HUES64 (cell line): ENCODE results near the gene MAGI1.

ENCODE experiments used
- H3K27ac ChIP-seq: 2 replicates; pipeline ENCODE4 v1.7.0; 2013; ENCODE audit warnings: low read depth, low read length, inconsistent platforms
- H3K27me3 ChIP-seq: 2 replicates; pipeline ENCODE4 v1.6.1; 2013; ENCODE audit warnings: mild to moderate bottlenecking, low read length; ENCODE audit not compliant: insufficient read depth
- H3K36me3 ChIP-seq: 2 replicates; pipeline ENCODE4 v1.6.1; 2013; ENCODE audit warnings: mild to moderate bottlenecking, low read length; ENCODE audit not compliant: insufficient read depth
- H3K4me1 ChIP-seq: 2 replicates; pipeline ENCODE4 v1.6.1; 2013; ENCODE audit warnings: mild to moderate bottlenecking, low read length, moderate library complexity; ENCODE audit not compliant: insufficient read depth
- H3K4me3 ChIP-seq: 2 replicates; pipeline ENCODE4 v1.5.1; 2013; ENCODE audit warnings: mild to moderate bottlenecking, low read length, moderate library complexity
- H3K9ac ChIP-seq: 2 replicates; pipeline ENCODE4 v1.6.1; 2013; ENCODE audit warnings: mild to moderate bottlenecking, low read depth, low read length
- H3K9me3 ChIP-seq: 2 replicates; pipeline ENCODE4 v1.6.1; 2013; ENCODE audit warnings: low read depth, low read length; ENCODE audit not compliant: insufficient read depth
- WGBS: fragments of 150-250, 120-280 bp; methylation state at CpG from one replicate; pipeline ENCODE4 v1.1.7; 2013; ENCODE audit warnings: missing lambda C conversion rate; 5-methylcytosine and 5-hydroxymethylcytosine counted together

MAGI1 gene

DNA sequence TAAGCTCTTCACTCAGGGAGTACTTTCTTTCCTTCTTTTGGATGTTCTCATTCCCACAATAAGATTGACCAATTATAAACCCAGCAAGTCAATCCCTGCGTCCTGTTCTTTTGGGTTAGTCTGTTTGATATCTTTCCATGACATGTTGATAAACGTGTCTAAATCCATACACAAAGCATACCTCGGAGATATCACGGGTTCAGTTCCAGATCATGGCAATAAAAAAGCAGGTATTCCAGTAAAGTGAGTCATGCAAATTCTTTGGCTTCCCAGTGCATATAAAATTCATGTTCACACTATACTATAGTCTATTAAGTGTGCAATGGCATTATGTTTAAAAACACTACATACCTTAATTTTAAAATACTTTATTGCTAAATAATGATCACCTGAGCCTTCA lies 667.7 kb downstream of the MAGI1 start:
- Histone ChIP-seq H3K9ac (no peak overlapping the region), H3K27me3 (no peaks in the 10 kb centered on the region), H3K4me3 (no peak overlapping the region), H3K9me3 (no peaks in the 10 kb centered on the region), H3K36me3 (peaks cover 19% of the 10 kb centered on the region), H3K4me1 (no peaks in the 10 kb centered on the region), H3K27ac (no peak overlapping the region)
- 98% methylated on average over 4 of the region's 4 CpGs for WGBS

GRCh38 chr3:65368866-65369265 lies 669.9 kb downstream of the MAGI1 start:
- no peak overlapping the region for H3K4me3 ChIP-seq

DNA sequence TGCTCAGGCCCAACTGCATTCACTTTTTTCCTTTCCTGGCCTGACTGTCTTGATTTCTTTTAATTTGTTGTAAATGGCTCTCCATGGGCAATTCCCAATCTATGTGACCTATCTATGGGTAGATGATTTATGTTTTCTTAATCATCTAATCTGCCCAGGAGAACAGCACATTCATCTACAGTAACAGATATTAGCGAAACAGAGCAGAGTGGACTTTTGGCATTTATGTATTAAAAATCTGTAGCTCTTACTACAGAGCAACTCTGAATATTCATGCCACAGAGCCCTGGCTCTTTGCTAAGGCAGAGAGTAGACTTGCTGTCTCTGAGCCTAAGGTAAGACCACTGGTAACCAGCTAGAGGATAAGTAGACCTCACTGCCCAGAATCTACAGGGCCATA lies 676.0 kb downstream of the MAGI1 start:
- H3K27me3 ChIP-seq = no peaks in the 10 kb centered on the region
- no peak overlapping the region for H3K27ac ChIP-seq
- H3K9me3 ChIP-seq = no peaks in the 10 kb centered on the region
- no peak overlapping the region for H3K4me3 ChIP-seq
- peaks cover 56% of the 10 kb centered on the region for H3K36me3 ChIP-seq
- H3K9ac ChIP-seq = no peak overlapping the region
- WGBS = 100% methylated on average over 1 of the region's 1 CpG
- H3K4me1 ChIP-seq = no peaks in the 10 kb centered on the region

More at GRCh38 chr3:65368866-65369265, 669.9 kb downstream of the MAGI1 start:
- no peak overlapping the region for H3K27ac ChIP-seq
- H3K4me1 ChIP-seq = no peaks in the 10 kb centered on the region
- H3K9me3 ChIP-seq = no peaks in the 10 kb centered on the region
- H3K36me3 ChIP-seq = peaks cover 21% of the 10 kb centered on the region
- no peaks in the 10 kb centered on the region for H3K27me3 ChIP-seq
- no peak overlapping the region for H3K9ac ChIP-seq

DNA sequence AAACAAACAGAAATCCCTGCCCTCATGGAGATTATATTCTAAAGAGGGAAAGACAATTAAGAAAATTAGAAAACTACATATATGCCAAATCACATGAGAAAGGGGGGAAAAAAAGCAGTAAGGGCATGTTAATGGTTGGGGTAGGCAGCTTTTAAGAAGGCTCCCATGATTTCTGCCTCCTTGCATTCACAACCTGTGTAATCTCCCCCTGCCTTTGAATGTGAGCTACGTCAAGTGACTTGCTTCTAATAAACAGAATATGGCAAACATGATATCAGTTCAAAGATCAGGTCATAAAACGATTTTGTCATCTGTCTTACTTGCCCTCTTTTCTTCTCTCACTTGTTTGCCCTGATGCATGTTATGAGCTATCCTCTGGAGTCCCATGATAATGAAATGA lies 677.3 kb downstream of the MAGI1 start:
- H3K27ac ChIP-seq = no peak overlapping the region
- H3K9me3 ChIP-seq = no peaks in the 10 kb centered on the region
- no peak overlapping the region for H3K4me3 ChIP-seq
- 97% methylated on average over 2 of the region's 2 CpGs for WGBS
- no peak overlapping the region for H3K9ac ChIP-seq
- H3K36me3 ChIP-seq = peaks cover 59% of the 10 kb centered on the region
- H3K4me1 ChIP-seq = no peaks in the 10 kb centered on the region
- no peaks in the 10 kb centered on the region for H3K27me3 ChIP-seq

DNA sequence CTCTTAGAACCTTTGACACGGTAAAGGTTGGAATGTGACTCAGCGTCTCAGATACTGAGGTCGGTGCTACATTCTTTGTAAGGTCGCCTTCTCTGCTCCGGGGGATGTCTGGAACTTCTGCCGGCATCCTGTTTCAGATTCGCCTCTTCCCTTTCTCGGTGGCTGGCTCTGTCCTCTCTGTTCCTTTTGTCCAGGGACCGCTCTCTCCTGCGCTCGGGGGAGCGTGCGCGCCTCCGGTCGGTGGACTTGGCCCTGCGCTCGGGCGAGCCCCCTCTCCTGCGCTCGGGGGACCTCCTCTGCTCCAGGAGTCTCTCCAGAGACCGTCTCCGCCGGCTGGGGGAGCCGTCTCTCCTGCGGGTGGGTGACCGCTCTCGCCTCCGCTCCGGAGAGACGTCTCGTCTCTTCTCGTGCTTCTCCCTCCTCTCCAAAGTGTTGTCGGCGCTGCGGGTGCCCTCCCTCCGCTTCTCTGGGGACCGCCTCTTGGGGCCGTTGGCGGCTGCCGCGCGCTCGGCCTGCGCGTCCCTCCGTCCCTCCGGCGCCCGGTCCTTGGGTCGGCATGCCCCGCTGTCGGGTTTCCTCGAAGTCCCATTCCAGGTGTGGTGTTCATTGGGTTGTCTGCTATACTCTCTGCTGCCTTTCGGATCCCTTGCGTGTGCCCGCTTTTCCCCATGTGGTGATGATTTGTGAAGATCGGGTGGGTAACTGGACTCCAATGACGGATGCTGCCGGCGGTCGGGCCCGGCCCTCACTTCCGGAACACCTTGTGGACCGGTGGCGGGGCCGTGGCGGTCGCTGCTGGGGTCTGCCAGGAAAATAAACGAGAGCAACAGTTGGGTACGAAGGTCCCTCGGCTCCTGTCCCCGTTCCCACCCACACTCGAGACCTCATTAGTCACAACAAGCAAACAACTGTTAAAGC lies 682.1 kb downstream of the MAGI1 start:
- Histone ChIP-seq H3K4me1 (no peaks in the 10 kb centered on the region), H3K9ac (no peak overlapping the region), H3K27me3 (no peaks in the 10 kb centered on the region), H3K9me3 (no peaks in the 10 kb centered on the region), H3K36me3 (peaks cover 32% of the 10 kb centered on the region), H3K4me3 (no peak overlapping the region), H3K27ac (no peak overlapping the region)
- 95% methylated on average over 74 of the region's 74 CpGs for WGBS

GRCh38 chr3:65354880-65355279 lies 683.8 kb downstream of the MAGI1 start:
- 95% methylated on average over 4 of the region's 4 CpGs for WGBS
- Histone ChIP-seq H3K27ac (no peak overlapping the region), H3K36me3 (peaks cover 15% of the 10 kb centered on the region), H3K4me3 (no peak overlapping the region), H3K27me3 (no peaks in the 10 kb centered on the region), H3K9ac (no peak overlapping the region), H3K9me3 (no peaks in the 10 kb centered on the region), H3K4me1 (no peaks in the 10 kb centered on the region)

- WGBS = 86% methylated on average over 2 of the region's 2 CpGs
- Histone ChIP-seq H3K9ac (no peak overlapping the region), H3K36me3 (peaks cover 9% of the 10 kb centered on the region; the same call in 1 of the 2 replicates), H3K4me3 (no peak overlapping the region), H3K9me3 (no peaks in the 10 kb centered on the region), H3K4me1 (no peaks in the 10 kb centered on the region; the same call in 1 of the 2 replicates), H3K27ac (no peak overlapping the region), H3K27me3 (no peaks in the 10 kb centered on the region)
Measured at GRCh38 chr3:65352951-65353350, 685.8 kb downstream of the MAGI1 start.

DNA sequence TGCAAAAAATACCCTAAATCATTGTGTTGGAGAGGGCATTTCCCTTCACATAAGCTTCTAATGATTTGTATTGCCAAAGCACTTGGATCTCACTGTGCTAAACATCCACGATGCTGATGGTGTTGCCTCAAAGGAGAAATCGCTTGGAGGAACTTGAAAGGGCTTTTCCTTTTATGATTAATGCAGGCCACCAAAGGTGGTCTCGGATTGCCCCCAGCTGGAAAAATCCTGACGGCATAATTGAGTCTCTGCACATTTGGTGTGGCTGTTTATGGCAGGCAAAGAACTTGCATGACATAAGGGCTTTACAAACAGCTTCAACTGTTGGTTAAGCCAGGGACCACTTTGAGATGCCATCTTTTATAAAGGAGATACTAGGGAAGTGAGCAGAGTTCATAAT lies 687.0 kb downstream of the MAGI1 start:
- H3K36me3 ChIP-seq = peaks cover 8% of the 10 kb centered on the region; the same call in 1 of the 2 replicates
- no peak overlapping the region for H3K27ac ChIP-seq
- no peaks in the 10 kb centered on the region for H3K27me3 ChIP-seq
- H3K4me1 ChIP-seq = no peaks in the 10 kb centered on the region; the same call in 1 of the 2 replicates
- no peak overlapping the region for H3K9ac ChIP-seq
- H3K9me3 ChIP-seq = no peaks in the 10 kb centered on the region
- WGBS = 90% methylated on average over 4 of the region's 4 CpGs
- H3K4me3 ChIP-seq = no peak overlapping the region

DNA sequence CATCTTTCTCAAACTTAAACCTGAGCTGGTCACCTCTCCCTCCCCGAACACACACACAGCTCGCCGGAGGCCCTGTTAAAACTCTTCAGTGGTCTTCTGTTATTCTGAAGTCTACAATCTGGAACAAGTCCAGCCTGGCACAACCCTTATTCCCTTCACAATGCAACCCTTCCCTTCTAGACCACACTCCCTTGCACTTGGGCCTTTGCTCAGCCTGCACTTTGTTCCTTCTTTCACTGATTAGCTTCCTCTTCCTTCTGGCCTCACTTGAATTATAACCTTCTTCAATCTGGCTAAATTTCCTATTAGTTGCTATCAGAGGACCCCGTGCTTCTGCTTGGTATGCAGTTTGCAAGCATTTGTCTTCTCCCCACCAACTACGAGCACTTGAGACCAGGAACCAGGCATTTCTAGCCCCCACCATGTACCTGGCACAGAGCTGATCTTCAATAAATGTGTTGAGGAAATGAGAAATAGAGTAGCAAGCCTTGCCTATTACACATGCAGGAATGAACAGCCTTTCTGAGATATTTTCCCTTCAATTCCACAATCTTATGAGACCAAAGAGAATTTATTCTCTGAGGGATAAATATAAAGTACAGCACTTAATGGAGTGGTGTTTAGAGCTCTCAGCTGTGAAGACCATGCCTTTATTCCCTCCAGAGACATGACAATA lies 687.8 kb downstream of the MAGI1 start:
- Histone ChIP-seq H3K4me3 (no peak overlapping the region), H3K4me1 (no peaks in the 10 kb centered on the region; the same call in 1 of the 2 replicates), H3K27ac (no peak overlapping the region), H3K27me3 (no peaks in the 10 kb centered on the region), H3K36me3 (0 out of 2 replicates have a peak, but pooled peaks cover under 1% of the 10 kb centered on the region), H3K9me3 (no peaks in the 10 kb centered on the region), H3K9ac (no peak overlapping the region)
- 90% methylated on average over 5 of the region's 5 CpGs for WGBS

DNA sequence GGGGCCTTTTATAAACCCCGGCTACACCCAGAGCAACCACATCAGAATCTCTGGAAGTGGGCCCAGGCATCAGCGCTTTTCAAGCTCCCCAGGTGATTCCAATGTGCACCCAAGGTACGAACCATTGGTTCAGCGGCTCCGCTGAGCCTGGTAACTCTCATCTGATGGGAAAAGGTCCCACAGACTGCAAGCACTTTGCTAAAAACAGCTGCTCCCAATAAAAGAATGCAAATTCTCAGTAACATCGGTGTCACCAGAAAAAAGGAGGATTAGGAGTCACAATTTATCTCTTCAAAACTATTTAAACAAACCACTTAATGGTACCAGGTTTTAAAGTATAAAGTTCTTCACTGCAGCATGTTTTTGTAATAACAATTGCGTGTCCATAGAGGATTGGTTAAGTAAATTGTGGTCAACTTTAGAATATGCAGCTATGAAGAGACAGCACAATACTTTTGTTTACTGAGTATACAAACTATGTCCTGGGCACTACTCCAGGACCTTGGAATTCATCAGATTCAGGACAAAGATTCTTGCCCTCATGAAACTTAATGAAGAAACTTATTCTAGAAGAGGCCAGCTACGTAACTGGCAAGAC lies 690.2 kb downstream of the MAGI1 start:
- WGBS = 93% methylated on average over 8 of the region's 8 CpGs
- Histone ChIP-seq H3K4me3 (no peak overlapping the region), H3K4me1 (peaks cover 17% of the 10 kb centered on the region), H3K9me3 (no peaks in the 10 kb centered on the region), H3K9ac (no peak overlapping the region), H3K27me3 (no peaks in the 10 kb centered on the region), H3K27ac (no peak overlapping the region), H3K36me3 (no peaks in the 10 kb centered on the region)

- Histone ChIP-seq H3K4me1 (peaks cover 28% of the 10 kb centered on the region), H3K4me3 (no peak overlapping the region), H3K27me3 (no peaks in the 10 kb centered on the region), H3K9ac (no peak overlapping the region), H3K36me3 (no peaks in the 10 kb centered on the region), H3K9me3 (no peaks in the 10 kb centered on the region), H3K27ac (no peak overlapping the region)
- WGBS = 100% methylated on average over 1 of the region's 1 CpG
Measured at GRCh38 chr3:65347166-65347565, 691.6 kb downstream of the MAGI1 start.
